PFSK-1 (cell line): ENCODE measurements around the gene EDEM1.

Experiments used
- FOXP2 ChIP-seq: optimal IDR thresholded peaks from 2 replicates; pipeline ENCODE3; 2011; ENCODE audit warnings: borderline replicate concordance, control low read depth, inconsistent platforms; ENCODE audit not compliant: insufficient read depth; ENCODE audit errors: extremely low read length, extremely low read depth
- POLR2AphosphoS5 ChIP-seq: IDR thresholded peaks from 2 replicates; pipeline ENCODE4 v1.6.1; 2012; ENCODE audit warnings: low read depth, mild to moderate bottlenecking, control low read depth, low read length, moderate library complexity
- SIN3A ChIP-seq: IDR thresholded peaks from 2 replicates; pipeline ENCODE4 v1.6.1; 2012; ENCODE audit warnings: mild to moderate bottlenecking, low read length, moderate library complexity, borderline replicate concordance; ENCODE audit not compliant: insufficient read depth
- TAF1 ChIP-seq: IDR thresholded peaks from 2 replicates; pipeline ENCODE4 v1.6.1; 2012; ENCODE audit warnings: low read length, control low read depth, borderline replicate concordance; ENCODE audit not compliant: insufficient read depth
- TF ChIP-seq, protein P1 (sequence below), 2 experiments: IDR thresholded peaks; 2 replicates each; pipeline versions ENCODE4 v1.6.1 to v1.8.0; 2011 to 2012; ENCODE audit warnings: low read depth in 2 of 2, low read length in 2 of 2, control low read depth in 1 of 2, inconsistent platforms in 1 of 2, mild to moderate bottlenecking in 1 of 2, moderate library complexity in 1 of 2; ENCODE audit not compliant: insufficient read depth in 1 of 2

DNA sequence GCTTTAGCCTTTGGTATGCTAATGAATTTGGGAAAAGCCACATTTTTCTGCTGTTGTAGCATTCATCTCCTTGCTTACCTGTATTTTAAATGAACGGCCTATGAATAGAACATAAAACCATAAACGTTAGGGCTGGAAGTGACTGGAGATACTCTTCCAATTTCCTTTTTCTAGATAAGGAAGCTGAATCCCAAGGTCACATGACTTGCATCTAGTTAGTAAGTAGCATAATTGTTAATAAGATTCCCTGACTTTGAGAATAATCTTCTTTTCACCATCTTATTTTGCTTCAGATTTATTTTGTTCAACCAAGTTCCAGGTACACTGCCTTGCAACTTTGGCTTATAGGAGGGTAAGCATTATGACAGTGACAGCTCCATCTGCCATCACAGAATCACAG is 20.7 kb upstream of the EDEM1 start:
- TF ChIP-seq SIN3A (no peak), POLR2AphosphoS5 (no peak), TAF1 (no peak), FOXP2 (no peak)
- TF ChIP-seq, protein P1, sequence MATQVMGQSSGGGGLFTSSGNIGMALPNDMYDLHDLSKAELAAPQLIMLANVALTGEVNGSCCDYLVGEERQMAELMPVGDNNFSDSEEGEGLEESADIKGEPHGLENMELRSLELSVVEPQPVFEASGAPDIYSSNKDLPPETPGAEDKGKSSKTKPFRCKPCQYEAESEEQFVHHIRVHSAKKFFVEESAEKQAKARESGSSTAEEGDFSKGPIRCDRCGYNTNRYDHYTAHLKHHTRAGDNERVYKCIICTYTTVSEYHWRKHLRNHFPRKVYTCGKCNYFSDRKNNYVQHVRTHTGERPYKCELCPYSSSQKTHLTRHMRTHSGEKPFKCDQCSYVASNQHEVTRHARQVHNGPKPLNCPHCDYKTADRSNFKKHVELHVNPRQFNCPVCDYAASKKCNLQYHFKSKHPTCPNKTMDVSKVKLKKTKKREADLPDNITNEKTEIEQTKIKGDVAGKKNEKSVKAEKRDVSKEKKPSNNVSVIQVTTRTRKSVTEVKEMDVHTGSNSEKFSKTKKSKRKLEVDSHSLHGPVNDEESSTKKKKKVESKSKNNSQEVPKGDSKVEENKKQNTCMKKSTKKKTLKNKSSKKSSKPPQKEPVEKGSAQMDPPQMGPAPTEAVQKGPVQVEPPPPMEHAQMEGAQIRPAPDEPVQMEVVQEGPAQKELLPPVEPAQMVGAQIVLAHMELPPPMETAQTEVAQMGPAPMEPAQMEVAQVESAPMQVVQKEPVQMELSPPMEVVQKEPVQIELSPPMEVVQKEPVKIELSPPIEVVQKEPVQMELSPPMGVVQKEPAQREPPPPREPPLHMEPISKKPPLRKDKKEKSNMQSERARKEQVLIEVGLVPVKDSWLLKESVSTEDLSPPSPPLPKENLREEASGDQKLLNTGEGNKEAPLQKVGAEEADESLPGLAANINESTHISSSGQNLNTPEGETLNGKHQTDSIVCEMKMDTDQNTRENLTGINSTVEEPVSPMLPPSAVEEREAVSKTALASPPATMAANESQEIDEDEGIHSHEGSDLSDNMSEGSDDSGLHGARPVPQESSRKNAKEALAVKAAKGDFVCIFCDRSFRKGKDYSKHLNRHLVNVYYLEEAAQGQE (IDR thresholded peaks at IDR 0.05; ENCODE audit: insufficient read depth in 1 of 2, low read depth in 2 of 2, low read length in 2 of 2), result no peak
